GM12878 (cell line): ENCODE data around the gene KLHL1. TPM values are rescaled to one million over a fixed set of nuclear protein-coding genes. Genes with fewer than 3 reads are reported as not detected.

Experiments
- ATAC-seq: fragments of 200-7000 bp; cut with Tn5 transposase; 3 replicates; pipeline ENCODE4 v1.9.1; 2020; ENCODE audit warnings: mild to moderate bottlenecking, moderate library complexity
- BruUV-seq: library from RNA; stranded (reverse); fragments of 400-500 nt; replicated peaks from 2 replicates; lab custom pipeline; 2021; lab: Mats Ljungman, UMichigan
- CTCF ChIA-PET: fragments of 300-600 bp; sonication (Branson Sonifier 250); formaldehyde crosslinking; extraction: SDS; loops from one replicate; lab custom pipeline; 2021; ENCODE audit warnings: inconsistent platforms; lab: Yijun Ruan, JAX
- POLR2A ChIA-PET: fragments of 350-600 bp; formaldehyde crosslinking; extraction: SDS; loops from one replicate; lab custom pipeline; 2021; ENCODE audit warnings: inconsistent platforms; lab: Charles Lee
- RAD21 ChIA-PET: fragments of 300-600 bp; sonication (Branson Sonifier 250); formaldehyde crosslinking; loops from one replicate; lab custom pipeline; 2023; ENCODE audit warnings: antibody characterized with exemption; ENCODE audit not compliant: unreplicated experiment; lab: Charles Lee
- SMC1A ChIA-PET: fragments of 300-600 bp; sonication (Branson Sonifier 250); formaldehyde crosslinking; loops from one replicate; lab custom pipeline; 2023; ENCODE audit not compliant: unreplicated experiment, uncharacterized antibody; lab: Charles Lee
- DNase-seq: peaks from one replicate; pipeline ENCODE4 v3.0.0-alpha.2; 2011; ENCODE audit warnings: low read depth, low spot score
- FAIRE-seq: peaks from 3 replicates; lab custom pipeline; 2011; peaks lifted over from hg19 to GRCh38; lab: Jason Lieb, UNC
- H2AFZ ChIP-seq: 2 replicates; pipeline ENCODE4 v1.6.0; 2011; ENCODE audit warnings: low read depth, low read length, control low read depth; ENCODE audit not compliant: control insufficient read depth
- H3K27ac ChIP-seq: 2 replicates; pipeline ENCODE4 v1.5.1; 2011; ENCODE audit warnings: control low read depth; ENCODE audit not compliant: control insufficient read depth, insufficient read depth
- H3K27me3 ChIP-seq, 2 experiments: replicated peaks in 1 of 2; 2 replicates each; pipeline versions ENCODE4 v1.6.0 to v1.6.1; 2011; ENCODE audit warnings: low read length in 1 of 2; ENCODE audit not compliant: control insufficient read depth in 2 of 2, insufficient read depth in 2 of 2
- H3K36me3 ChIP-seq, 2 experiments: 2 replicates each; pipeline ENCODE4 v1.5.1; 2011; ENCODE audit warnings: low read length in 1 of 2; ENCODE audit not compliant: control insufficient read depth in 2 of 2, insufficient read depth in 2 of 2
- H3K4me1 ChIP-seq: 2 replicates; pipeline ENCODE4 v1.6.1; 2011; ENCODE audit warnings: mild to moderate bottlenecking, low read length, moderate library complexity, mixed read lengths; ENCODE audit not compliant: control insufficient read depth, insufficient read depth
- H3K4me2 ChIP-seq: 2 replicates; pipeline ENCODE4 v1.6.0; 2011; ENCODE audit warnings: control low read depth; ENCODE audit not compliant: control insufficient read depth, insufficient read depth
- H3K4me3 ChIP-seq: fragments of 200-600 bp; sonication (generic); 2 replicates; pipeline ENCODE4 v1.5.1; 2016
- H3K79me2 ChIP-seq: 2 replicates; pipeline ENCODE4 v1.6.0; 2011; ENCODE audit warnings: low read length; ENCODE audit not compliant: control insufficient read depth, insufficient read depth
- H3K9ac ChIP-seq: 2 replicates; pipeline ENCODE4 v1.8.0; 2011; ENCODE audit warnings: low read length, control low read depth, mixed read lengths; ENCODE audit not compliant: control insufficient read depth, insufficient read depth
- H3K9me3 ChIP-seq: replicated peaks from 3 replicates; pipeline ENCODE4 v1.5.1; 2011; ENCODE audit warnings: mild to moderate bottlenecking, low read length; ENCODE audit not compliant: control insufficient read depth, insufficient read depth
- H4K20me1 ChIP-seq: 2 replicates; pipeline ENCODE4 v1.6.0; 2011; ENCODE audit not compliant: control insufficient read depth, insufficient read depth
- BRCA1 ChIP-seq: IDR thresholded peaks from 2 replicates; pipeline ENCODE4 v1.6.1; 2011; ENCODE audit warnings: low read depth, low read length, improper control_type of control experiment
- CHD4 ChIP-seq: fragments of 200-600 bp; sonication (generic); IDR thresholded peaks from 2 replicates; pipeline ENCODE4 v1.6.1; 2016; ENCODE audit warnings: mild to moderate bottlenecking
- CREB1 ChIP-seq: IDR thresholded peaks from 2 replicates; pipeline ENCODE4 v1.6.1; 2012; ENCODE audit warnings: low read depth, mild to moderate bottlenecking, inconsistent platforms
- ELK1 ChIP-seq: IDR thresholded peaks from 2 replicates; pipeline ENCODE4 v1.6.1; 2012; ENCODE audit warnings: low read depth, low read length, improper control_type of control experiment
- GATAD2B ChIP-seq: fragments of 450-650 bp; conservative IDR thresholded peaks from 2 replicates; pipeline ENCODE4 v1.6.1; 2017; ENCODE audit warnings: low read depth, mild to moderate bottlenecking, moderate library complexity
- IRF4 ChIP-seq: IDR thresholded peaks from 2 replicates; pipeline ENCODE4 v1.6.1; 2011; ENCODE audit warnings: low read depth, low read length
- NBN ChIP-seq: fragments of 450-650 bp; IDR thresholded peaks from 2 replicates; pipeline ENCODE4 v1.6.1; 2016
- PAX5 ChIP-seq: IDR thresholded peaks from 2 replicates; pipeline ENCODE4 v1.6.1; 2011; ENCODE audit warnings: low read depth, low read length, borderline replicate concordance
- PKNOX1 ChIP-seq: fragments of 450-650 bp; IDR thresholded peaks from 2 replicates; pipeline ENCODE4 v1.6.1; 2016; ENCODE audit warnings: mild to moderate bottlenecking
- RAD21 ChIP-seq: IDR thresholded peaks from 2 replicates; pipeline ENCODE4 v1.6.1; 2011; ENCODE audit warnings: mild to moderate bottlenecking, low read depth, low read length, moderate library complexity; ENCODE audit not compliant: insufficient read depth
- REST ChIP-seq: IDR thresholded peaks from 2 replicates; pipeline ENCODE4 v1.6.1; 2012; ENCODE audit warnings: mild to moderate bottlenecking, low read depth, low read length
- STAT1 ChIP-seq: fragments of 450-650 bp; conservative IDR thresholded peaks from 2 replicates; pipeline ENCODE4 v1.6.1; 2014; ENCODE audit warnings: antibody characterized with exemption, mild to moderate bottlenecking
- TBL1XR1 ChIP-seq: IDR thresholded peaks from 2 replicates; pipeline ENCODE4 v1.6.1; 2012; ENCODE audit warnings: low read depth, low read length, improper control_type of control experiment
- ZBTB4 ChIP-seq: fragments of 450-650 bp; formaldehyde crosslinking; IDR thresholded peaks from 2 replicates; pipeline ENCODE4 v1.4.0; 2022; ENCODE audit warnings: mild to moderate bottlenecking, moderate library complexity
- ZNF217 ChIP-seq: fragments of 450-650 bp; IDR thresholded peaks from 2 replicates; pipeline ENCODE4 v1.6.1; 2017; ENCODE audit warnings: antibody characterized with exemption, mild to moderate bottlenecking
- WGBS: methylation state at CpG from one replicate; pipeline ENCODE4 v1.1.6; 2016; ENCODE audit warnings: low lambda C conversion rate; ENCODE audit not compliant: insufficient replicate concordance, insufficient coverage; ENCODE audit errors: missing lambda C conversion rate; 5-methylcytosine and 5-hydroxymethylcytosine counted together
- in situ Hi-C: fragments of 300-500 bp; cut with MboI; formaldehyde crosslinking; loops from 9 replicates; pipeline ENCODE4 v1.14.3; 2018; ENCODE audit warnings: mixed read lengths
- intact Hi-C: fragments of 100-400 bp; cut with micrococcal nuclease; formaldehyde crosslinking; loops from one replicate; pipeline ENCODE4 v1.14.2; 2022; ENCODE audit not compliant: unreplicated experiment
- polyA plus RNA-seq, 11 experiments: library from polyadenylated mRNA; depleted of rRNA in 4 of 11; unstranded in 6 of 11; stranded (reverse) in 5 of 11; fragments of >200 nt; fragmentation: Nextera tagmentation in 4 of 11; fragmentation: Illumina TruSeq in 1 of 11; extraction: Ambion mirVana in 4 of 11; extraction: Trizol in 1 of 11; gene quantifications; 1 replicate in 1 of 11; 2 replicates in 10 of 11; pipeline versions ENCODE4 v1.2.1 to v1.2.3, GENCODE V29; 2011 to 2016; ENCODE audit warnings: inconsistent platforms in 2 of 11, missing spikeins in 2 of 11, low read depth in 1 of 11
- total RNA-seq, 4 experiments: library from RNA; depleted of rRNA in 3 of 4; stranded (reverse); fragments of >200 nt in 3 of 4; fragmentation: Illumina TruSeq in 1 of 4; extraction: Trizol in 1 of 4; gene quantifications; 2 replicates each; pipeline versions ENCODE4 v1.2.1 to v1.2.3, GENCODE V29; 2013 to 2021

The KLHL1 gene
- total and polyA plus RNA-seq, 10 of the 15 experiments (the other 5 are each of a cell fraction or from before 2014, with no cell fraction given) = 0.02 to 0.13 (median 0.05) TPM; not detected in 2

- Histone ChIP-seq H3K79me2 (no peaks in the 10 kb centered on the region), H4K20me1 (no peaks in the 10 kb centered on the region), H3K4me3 (no peak overlapping the region), H3K4me2 (no peak overlapping the region), H3K36me3 (no peaks in the 10 kb centered on the region), H3K27me3 (no peaks in the 10 kb centered on the region), H3K4me1 (no peaks in the 10 kb centered on the region), H3K9ac (no peak overlapping the region), H2AFZ (no peak overlapping the region), H3K9me3 (no peaks in the 10 kb centered on the region), H3K27ac (no peak overlapping the region)
- CTCF ChIA-PET = interaction anchor here (0.9 kb wide), 1 partner anchor 96 kb away, joined by 4 read pairs; no protein-coding TSS in a partner anchor
- DNase-seq (peak; percentile 4), FAIRE-seq (no peak), ATAC-seq (peak; percentile 86)
- BruUV-seq = no TSS peak
- in situ Hi-C loops = no loop called here
- POLR2A ChIA-PET = no interaction called here
- RAD21 ChIA-PET = interaction anchor here (1.4 kb wide), 1 partner anchor 97 kb away, joined by 5 read pairs; no protein-coding TSS in a partner anchor
- SMC1A ChIA-PET = interaction anchor here (1.9 kb wide), 1 partner anchor 9 kb away, joined by 6 read pairs; no protein-coding TSS in a partner anchor
- intact Hi-C loops = no loop called here
- WGBS = 9% methylated on average over 1 of the region's 1 CpG
- TF ChIP-seq IRF4 = peak; percentile 90
- TF ChIP-seq CREB1 = no peak
- no peak for TF ChIP-seq ZBTB4 (CRISPR knock-in tag)
- no peak for TF ChIP-seq RAD21
- no peak for TF ChIP-seq TBL1XR1
- TF ChIP-seq REST = no peak
- no peak for TF ChIP-seq STAT1
- TF ChIP-seq PAX5 = no peak
- peak; percentile 60; the same call in 1 of the 2 replicates for TF ChIP-seq ZNF217
- TF ChIP-seq ELK1 = no peak
- TF ChIP-seq BRCA1 = no peak
- TF ChIP-seq PKNOX1 = no peak
- no peak for TF ChIP-seq CHD4
- TF ChIP-seq GATAD2B = 0 out of 2 replicates have a peak, but pooled peaks have one; percentile 40
- TF ChIP-seq NBN = 0 out of 2 replicates have a peak, but pooled peaks have one; percentile 34
Observed at GRCh38 chr13:70043685-70044084, 64.6 kb downstream of the KLHL1 start.
